ENCODE results near the gene POLR1A.

DNA sequence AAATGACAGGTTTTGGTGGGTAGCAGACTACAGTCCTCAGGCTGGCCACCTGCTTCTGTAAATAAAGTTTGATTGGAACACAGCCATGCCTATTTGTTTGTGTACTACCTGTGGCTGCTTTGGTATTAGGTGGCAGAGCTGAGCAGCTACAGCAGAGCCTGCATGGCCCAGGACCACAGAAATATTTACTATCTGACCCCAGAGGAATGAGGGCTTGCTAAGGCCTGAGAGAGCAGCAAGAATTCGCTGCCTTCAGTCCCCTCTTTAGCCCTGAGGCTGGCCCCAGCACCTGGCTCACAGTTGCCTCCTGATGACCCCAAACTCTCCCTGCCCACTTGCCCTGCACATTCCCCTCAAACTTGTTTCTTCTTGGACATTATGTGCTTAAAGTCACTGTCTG, 32.5 kb downstream of the POLR1A start:
- TF ChIP-seq, protein P1, sequence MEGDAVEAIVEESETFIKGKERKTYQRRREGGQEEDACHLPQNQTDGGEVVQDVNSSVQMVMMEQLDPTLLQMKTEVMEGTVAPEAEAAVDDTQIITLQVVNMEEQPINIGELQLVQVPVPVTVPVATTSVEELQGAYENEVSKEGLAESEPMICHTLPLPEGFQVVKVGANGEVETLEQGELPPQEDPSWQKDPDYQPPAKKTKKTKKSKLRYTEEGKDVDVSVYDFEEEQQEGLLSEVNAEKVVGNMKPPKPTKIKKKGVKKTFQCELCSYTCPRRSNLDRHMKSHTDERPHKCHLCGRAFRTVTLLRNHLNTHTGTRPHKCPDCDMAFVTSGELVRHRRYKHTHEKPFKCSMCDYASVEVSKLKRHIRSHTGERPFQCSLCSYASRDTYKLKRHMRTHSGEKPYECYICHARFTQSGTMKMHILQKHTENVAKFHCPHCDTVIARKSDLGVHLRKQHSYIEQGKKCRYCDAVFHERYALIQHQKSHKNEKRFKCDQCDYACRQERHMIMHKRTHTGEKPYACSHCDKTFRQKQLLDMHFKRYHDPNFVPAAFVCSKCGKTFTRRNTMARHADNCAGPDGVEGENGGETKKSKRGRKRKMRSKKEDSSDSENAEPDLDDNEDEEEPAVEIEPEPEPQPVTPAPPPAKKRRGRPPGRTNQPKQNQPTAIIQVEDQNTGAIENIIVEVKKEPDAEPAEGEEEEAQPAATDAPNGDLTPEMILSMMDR (IDR thresholded peaks at IDR 0.05) = no peak
- TF ChIP-seq POLR2A (IDR thresholded peaks at IDR 0.05) (no peak), POLR2AphosphoS5 (IDR thresholded peaks at IDR 0.05) (no peak)
